Ecto neural progenitor cell (in vitro differentiated cells): Measurements from ENCODE around the gene C1QTNF3.
"Not testable (repeated sequence)": the region's sequence is repeated elsewhere in the genome, so short reads cannot be mapped to it uniquely, and the experiment has no call there.

ENCODE experiments used
- DNase-seq: peaks from one replicate; pipeline ENCODE4 v3.0.0-alpha.2; 2018; ENCODE audit warnings: low spot score

The C1QTNF3 gene

GRCh38 chr5:34043099-34043876 lies at the start of gene C1QTNF3:
C1QTNF3 (minus strand) TSS chr5:34043213; CDS start chr5:34043125, 88 bp downstream.
- DNase-seq = no peak

GRCh38 chr5:34091039-34091438 lies 48.0 kb upstream of the C1QTNF3 start:
- not testable (repeated sequence) for DNase-seq

GRCh38 chr5:34089802-34090201 lies 46.8 kb upstream of the C1QTNF3 start:
- DNase-seq = not testable (repeated sequence)

GRCh38 chr5:34087728-34088127 lies 44.7 kb upstream of the C1QTNF3 start:
- DNase-seq = not testable (repeated sequence)

- not testable (repeated sequence) for DNase-seq
Measured at GRCh38 chr5:34083898-34084297, 40.9 kb upstream of the C1QTNF3 start.

- not testable (repeated sequence) for DNase-seq
Measured at GRCh38 chr5:34079505-34079904, 36.5 kb upstream of the C1QTNF3 start.

GRCh38 chr5:34077636-34078035 lies 34.6 kb upstream of the C1QTNF3 start:
- not testable (repeated sequence) for DNase-seq

GRCh38 chr5:34076719-34077364 lies 33.8 kb upstream of the C1QTNF3 start:
- not testable (repeated sequence) for DNase-seq

GRCh38 chr5:34074472-34074871 lies 31.5 kb upstream of the C1QTNF3 start:
- DNase-seq = not testable (repeated sequence)

- DNase-seq = not testable (repeated sequence)
Measured at GRCh38 chr5:34074071-34074470, 31.1 kb upstream of the C1QTNF3 start.

- DNase-seq = not testable (repeated sequence)
Measured at GRCh38 chr5:34070626-34071025, 27.6 kb upstream of the C1QTNF3 start.

GRCh38 chr5:34064656-34065055 lies 21.6 kb upstream of the C1QTNF3 start:
- no peak for DNase-seq

- no peak for DNase-seq
Measured at GRCh38 chr5:34062419-34062818, 19.4 kb upstream of the C1QTNF3 start.

- no peak for DNase-seq
Measured at GRCh38 chr5:34061993-34062392, 19.0 kb upstream of the C1QTNF3 start.

- no peak for DNase-seq
Measured at GRCh38 chr5:34059977-34060376, 17.0 kb upstream of the C1QTNF3 start.

- DNase-seq = no peak
Measured at GRCh38 chr5:34058532-34058931, 15.5 kb upstream of the C1QTNF3 start.

GRCh38 chr5:34057569-34057968 lies 14.6 kb upstream of the C1QTNF3 start:
- no peak for DNase-seq

- DNase-seq = no peak
Measured at GRCh38 chr5:34057118-34057517, 14.1 kb upstream of the C1QTNF3 start.

- DNase-seq = no peak
Measured at GRCh38 chr5:34055667-34056066, 12.7 kb upstream of the C1QTNF3 start.

GRCh38 chr5:34054400-34054729 lies 11.4 kb upstream of the C1QTNF3 start:
- no peak for DNase-seq

GRCh38 chr5:34053571-34054399 lies 10.8 kb upstream of the C1QTNF3 start:
- DNase-seq = no peak

GRCh38 chr5:34053133-34053532 lies 10.1 kb upstream of the C1QTNF3 start:
- no peak for DNase-seq
